ENCODE results near the gene MXD1. TPM values are rescaled to one million over a fixed set of nuclear protein-coding genes. Genes with fewer than 3 reads are reported as not detected.
A peak's percentile ranks its signal among the peaks of the same experiment; 100 is the strongest.

MXD1 gene
- total and polyA plus RNA-seq, 7 donors: 5.4 to 102 (median 7.8) TPM

DNA sequence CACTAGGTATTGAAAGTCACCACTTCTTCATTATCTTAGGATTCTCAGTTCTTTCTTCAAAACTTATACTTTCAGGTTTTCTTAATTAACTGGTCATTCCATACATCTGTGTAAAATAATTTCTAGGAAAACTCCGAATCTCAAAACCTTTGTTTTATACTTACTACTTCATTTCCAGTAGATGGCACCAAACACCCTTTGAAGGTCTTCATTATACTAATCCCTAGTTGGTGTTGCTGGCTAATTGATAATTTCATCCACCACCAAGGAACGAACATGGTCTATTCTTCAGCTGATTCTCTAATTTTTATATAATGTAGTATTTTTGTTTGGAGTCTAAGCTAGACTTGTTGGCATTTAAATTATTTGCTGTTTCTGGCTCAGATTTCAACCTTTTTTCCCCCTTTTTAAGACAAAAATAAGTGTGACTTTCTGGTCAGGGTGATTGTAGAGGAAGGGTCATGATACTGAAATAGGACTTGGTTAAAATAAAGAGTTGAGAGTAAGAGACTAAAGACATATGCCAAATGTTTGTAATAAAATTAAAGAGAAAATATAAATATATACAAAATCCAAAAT, 2.8 kb upstream of the MXD1 start:
- DNase-seq: no peak
- intact Hi-C loops (cut with DNase I): loop anchor here (5.0 kb wide), 4 partner anchors 175 to 475 kb away; partner anchors contain the start of genes FAM136A, NFU1, PCBP1 and TIA1
- Histone ChIP-seq H3K9me3 (no peaks in the 10 kb centered on the region), H3K4me3 (no peak overlapping the region), H3K36me3 (peaks cover 0 to 43% (median 3%) of the 10 kb centered on the region in 4 donors), H3K27ac (peak overlapping the region in 3 of 4 donors; percentile 3 to 98 (median 52)), H3K4me1 (peaks cover 0 to 35% (median 21%) of the 10 kb centered on the region in 4 donors), H3K27me3 (no peaks in the 10 kb centered on the region)
- TF ChIP-seq, protein P1, sequence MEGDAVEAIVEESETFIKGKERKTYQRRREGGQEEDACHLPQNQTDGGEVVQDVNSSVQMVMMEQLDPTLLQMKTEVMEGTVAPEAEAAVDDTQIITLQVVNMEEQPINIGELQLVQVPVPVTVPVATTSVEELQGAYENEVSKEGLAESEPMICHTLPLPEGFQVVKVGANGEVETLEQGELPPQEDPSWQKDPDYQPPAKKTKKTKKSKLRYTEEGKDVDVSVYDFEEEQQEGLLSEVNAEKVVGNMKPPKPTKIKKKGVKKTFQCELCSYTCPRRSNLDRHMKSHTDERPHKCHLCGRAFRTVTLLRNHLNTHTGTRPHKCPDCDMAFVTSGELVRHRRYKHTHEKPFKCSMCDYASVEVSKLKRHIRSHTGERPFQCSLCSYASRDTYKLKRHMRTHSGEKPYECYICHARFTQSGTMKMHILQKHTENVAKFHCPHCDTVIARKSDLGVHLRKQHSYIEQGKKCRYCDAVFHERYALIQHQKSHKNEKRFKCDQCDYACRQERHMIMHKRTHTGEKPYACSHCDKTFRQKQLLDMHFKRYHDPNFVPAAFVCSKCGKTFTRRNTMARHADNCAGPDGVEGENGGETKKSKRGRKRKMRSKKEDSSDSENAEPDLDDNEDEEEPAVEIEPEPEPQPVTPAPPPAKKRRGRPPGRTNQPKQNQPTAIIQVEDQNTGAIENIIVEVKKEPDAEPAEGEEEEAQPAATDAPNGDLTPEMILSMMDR (IDR thresholded peaks at IDR 0.05): peak in 3 of 4 experiments; percentile 32 to 61 (median 51)
- TF ChIP-seq POLR2AphosphoS5 (IDR thresholded peaks at IDR 0.05): no peak
- no peak for TF ChIP-seq POLR2A (IDR thresholded peaks at IDR 0.05)
- TF ChIP-seq EP300 (IDR thresholded peaks at IDR 0.05): no peak
- 1 to 3% methylated on average over 2 of the region's 2 CpGs for WGBS, 2 donors

DNA sequence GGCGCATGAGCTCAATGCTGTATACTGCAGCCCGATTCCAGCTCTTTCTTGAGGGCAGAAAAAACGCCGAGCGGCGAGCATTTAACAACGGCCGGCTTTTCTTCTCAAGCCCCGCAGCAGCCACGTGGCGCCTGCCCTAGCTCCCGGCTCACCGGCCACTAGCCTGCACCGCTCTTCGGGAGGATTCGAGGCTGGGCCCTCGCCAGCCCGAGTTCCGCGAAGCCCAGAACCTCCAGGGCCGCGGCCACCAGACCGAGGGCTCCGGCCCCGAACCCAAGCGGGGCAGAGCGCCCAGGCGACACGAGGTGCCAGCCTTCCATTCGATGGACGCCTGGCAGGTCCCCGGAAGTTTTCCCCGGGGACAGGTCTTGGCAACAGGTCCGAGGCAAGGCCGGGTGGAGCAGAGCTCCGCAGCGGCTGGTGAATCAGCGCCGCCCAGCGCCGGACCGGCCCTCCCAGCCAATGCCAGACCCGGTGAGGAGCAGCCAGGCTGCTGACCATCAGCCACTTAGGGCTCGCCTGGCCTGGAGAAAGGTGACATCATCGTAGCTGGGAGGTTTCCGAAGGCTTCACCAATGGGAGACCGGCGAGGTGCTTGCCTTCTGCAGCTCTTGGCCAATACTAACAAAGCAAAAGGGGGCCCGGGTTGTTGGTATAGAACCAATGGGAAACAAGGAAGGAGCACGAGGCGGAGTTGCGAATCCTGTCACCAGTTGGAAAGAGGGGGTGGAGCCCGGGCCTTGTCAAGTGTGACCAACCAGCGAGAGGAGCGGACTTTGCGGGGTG, 552 bp upstream of the MXD1 start:
- TF ChIP-seq EP300 (IDR thresholded peaks at IDR 0.05): peak in 1 of 4 donors; percentile 1
- peak; percentile 89 to 90 for TF ChIP-seq POLR2A (IDR thresholded peaks at IDR 0.05)
- TF ChIP-seq, protein P1 (IDR thresholded peaks at IDR 0.05): no peak
- peak; percentile 93 to 98 (median 96) for TF ChIP-seq POLR2AphosphoS5 (IDR thresholded peaks at IDR 0.05)
- peak; percentile 100 for DNase-seq

DNA sequence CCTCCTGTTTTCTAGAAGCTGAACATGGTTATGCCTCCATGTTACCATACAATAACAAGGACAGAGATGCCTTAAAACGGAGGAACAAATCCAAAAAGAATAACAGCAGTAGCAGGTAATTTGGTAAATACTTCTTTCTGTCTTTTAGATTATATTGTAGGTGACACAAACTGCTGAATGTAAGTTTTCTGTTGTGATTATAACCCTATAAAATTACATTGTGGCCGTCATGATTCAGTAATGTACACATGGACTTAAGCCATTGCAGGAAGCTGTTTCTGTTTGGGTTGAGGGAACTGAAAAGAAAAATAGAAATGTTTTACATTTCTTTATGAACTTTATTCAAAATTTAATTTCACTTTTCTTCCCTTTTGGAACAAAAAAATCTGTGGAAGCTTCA, 1.2 kb downstream of the MXD1 start:
- H3K4me3 ChIP-seq: peak overlapping the region; percentile 88 to 94 (median 94)
- H3K9me3 ChIP-seq: no peaks in the 10 kb centered on the region
- intact Hi-C loops (cut with DNase I): loop anchor here (5.0 kb wide), 1 partner anchor 156 kb away; no protein-coding TSS in a partner anchor
- H3K4me1 ChIP-seq: peaks cover 0 to 43% (median 22%) of the 10 kb centered on the region in 4 donors
- H3K27ac ChIP-seq: peak overlapping the region in 3 of 4 donors; percentile 92 to 97 (median 95)
- 9 to 40% methylated on average over 2 of the region's 2 CpGs for WGBS, 2 donors
- no peak for DNase-seq
- TF ChIP-seq POLR2A (IDR thresholded peaks at IDR 0.05) (no peak), EP300 (IDR thresholded peaks at IDR 0.05) (no peak), POLR2AphosphoS5 (IDR thresholded peaks at IDR 0.05) (no peak)
- TF ChIP-seq, protein P1 (IDR thresholded peaks at IDR 0.05): no peak
- no peaks in the 10 kb centered on the region for H3K27me3 ChIP-seq
- peaks cover 0 to 35% (median 3%) of the 10 kb centered on the region in 4 donors for H3K36me3 ChIP-seq

More for the DNA sequence above, 552 bp upstream of the MXD1 start:
- intact Hi-C loops (cut with DNase I): loop anchor here (1.0 to 5.0 kb wide), 5 partner anchors 173 to 477 kb away; partner anchors contain the start of genes FAM136A, NFU1, PCBP1 and TIA1
- H3K36me3 ChIP-seq: peaks cover 0 to 35% (median 0%) of the 10 kb centered on the region in 4 donors
- H3K9me3 ChIP-seq: no peaks in the 10 kb centered on the region
- H3K4me1 ChIP-seq: peaks cover 0 to 43% (median 22%) of the 10 kb centered on the region in 4 donors
- H3K4me3 ChIP-seq: peak overlapping the region; percentile 48 to 94 (median 90)
- H3K27ac ChIP-seq: peak overlapping the region; percentile 96 to 98 (median 98)
- 0 to 1% methylated on average over 56 of the region's 56 CpGs for WGBS, 2 donors
- no peaks in the 10 kb centered on the region for H3K27me3 ChIP-seq

DNA sequence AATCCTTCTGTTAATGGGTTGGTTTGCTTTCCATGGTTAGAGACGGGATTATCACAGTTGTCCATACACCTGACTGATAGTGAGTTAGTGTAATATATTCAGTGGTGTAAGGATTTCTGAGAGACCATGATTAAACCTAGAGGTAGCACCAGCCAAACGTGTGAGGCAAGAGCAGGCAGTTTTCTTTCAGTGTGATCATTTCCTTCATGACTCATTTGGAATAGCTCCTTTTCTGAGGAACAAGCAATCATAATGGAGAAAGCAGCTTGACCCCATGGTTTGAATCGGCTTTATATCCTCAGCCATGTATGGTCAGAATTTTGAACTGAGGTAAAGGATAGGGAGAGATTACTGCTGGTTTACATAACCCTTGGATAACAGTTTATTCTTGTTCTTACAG, 2.9 kb downstream of the MXD1 start:
- no peaks in the 10 kb centered on the region for H3K27me3 ChIP-seq
- H3K27ac ChIP-seq: peak overlapping the region; percentile 15 to 97 (median 58)
- H3K9me3 ChIP-seq: no peaks in the 10 kb centered on the region
- intact Hi-C loops (cut with DNase I): loop anchor here (5.0 kb wide), 1 partner anchor 154 kb away; no protein-coding TSS in a partner anchor
- peaks cover 0 to 50% (median 8%) of the 10 kb centered on the region in 4 donors for H3K36me3 ChIP-seq
- DNase-seq: no peak
- TF ChIP-seq POLR2A (IDR thresholded peaks at IDR 0.05) (no peak), POLR2AphosphoS5 (IDR thresholded peaks at IDR 0.05) (peak in 1 of 4 donors; percentile 55), EP300 (IDR thresholded peaks at IDR 0.05) (no peak)
- TF ChIP-seq, protein P1 (IDR thresholded peaks at IDR 0.05): no peak
- H3K4me3 ChIP-seq: no peak overlapping the region
- H3K4me1 ChIP-seq: peaks cover 0 to 35% (median 22%) of the 10 kb centered on the region in 4 donors
- WGBS, 2 donors: 61 to 74% methylated on average over 3 of the region's 3 CpGs

All from sigmoid colon (tissue), 7 donors.